GM20000 (cell line): Measurements from ENCODE around the gene KLF15.

ENCODE experiments used
- DNase-seq: peaks from one replicate; pipeline ENCODE4 v3.0.0; 2012; ENCODE audit warnings: low spot score
- TF ChIP-seq, protein P1 (sequence below): IDR thresholded peaks from 2 replicates; pipeline ENCODE4 v1.5.1; 2012; ENCODE audit warnings: mild to moderate bottlenecking, control low read depth; ENCODE audit errors: extremely low read depth, missing control alignments

KLF15 gene

DNA sequence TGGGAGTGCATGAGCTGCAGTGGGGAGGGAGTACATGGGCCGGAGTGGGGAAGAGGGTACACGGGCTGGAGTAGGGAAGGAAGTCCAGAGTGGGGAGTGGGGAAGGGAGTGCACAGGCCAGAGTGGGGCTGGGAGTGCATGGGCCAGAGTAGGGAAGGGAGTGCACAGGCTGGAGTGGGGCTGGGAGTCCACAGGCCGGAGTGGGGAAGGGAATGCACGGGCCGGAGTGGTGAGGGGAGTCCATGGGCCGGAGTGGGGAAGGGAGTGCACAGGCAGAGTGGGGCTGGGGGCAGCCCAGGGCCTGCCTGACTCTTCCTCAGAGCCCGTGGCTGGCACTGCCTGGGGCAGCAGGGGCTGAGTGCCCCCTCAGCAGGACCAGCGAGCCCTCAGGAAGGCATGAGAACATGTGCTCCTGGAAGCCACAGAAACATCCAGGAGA is 40.7 kb downstream of the KLF15 start:
- DNase-seq: no peak
- TF ChIP-seq, protein P1, sequence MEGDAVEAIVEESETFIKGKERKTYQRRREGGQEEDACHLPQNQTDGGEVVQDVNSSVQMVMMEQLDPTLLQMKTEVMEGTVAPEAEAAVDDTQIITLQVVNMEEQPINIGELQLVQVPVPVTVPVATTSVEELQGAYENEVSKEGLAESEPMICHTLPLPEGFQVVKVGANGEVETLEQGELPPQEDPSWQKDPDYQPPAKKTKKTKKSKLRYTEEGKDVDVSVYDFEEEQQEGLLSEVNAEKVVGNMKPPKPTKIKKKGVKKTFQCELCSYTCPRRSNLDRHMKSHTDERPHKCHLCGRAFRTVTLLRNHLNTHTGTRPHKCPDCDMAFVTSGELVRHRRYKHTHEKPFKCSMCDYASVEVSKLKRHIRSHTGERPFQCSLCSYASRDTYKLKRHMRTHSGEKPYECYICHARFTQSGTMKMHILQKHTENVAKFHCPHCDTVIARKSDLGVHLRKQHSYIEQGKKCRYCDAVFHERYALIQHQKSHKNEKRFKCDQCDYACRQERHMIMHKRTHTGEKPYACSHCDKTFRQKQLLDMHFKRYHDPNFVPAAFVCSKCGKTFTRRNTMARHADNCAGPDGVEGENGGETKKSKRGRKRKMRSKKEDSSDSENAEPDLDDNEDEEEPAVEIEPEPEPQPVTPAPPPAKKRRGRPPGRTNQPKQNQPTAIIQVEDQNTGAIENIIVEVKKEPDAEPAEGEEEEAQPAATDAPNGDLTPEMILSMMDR: no peak

DNA sequence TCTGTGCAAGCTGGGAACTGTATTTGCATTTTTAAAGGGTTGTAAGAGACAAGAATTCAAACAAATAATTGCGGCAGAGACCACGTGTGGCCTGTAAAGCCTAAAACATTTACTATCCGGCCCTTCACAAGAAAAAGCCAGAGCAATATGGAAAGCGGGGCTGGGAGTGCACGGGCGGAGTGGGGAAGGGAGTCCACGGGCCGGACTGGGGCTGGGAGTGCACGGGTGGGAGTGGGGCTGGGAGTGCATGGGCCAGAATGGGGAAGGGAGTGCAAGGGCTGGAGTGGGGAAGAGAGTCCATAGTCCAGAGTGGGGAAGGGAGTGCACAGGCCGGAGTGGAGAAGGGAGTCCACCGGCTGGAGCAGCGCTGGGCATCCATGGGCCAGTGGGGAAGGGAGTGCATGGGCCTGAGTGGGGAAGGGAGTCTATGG is 41.2 kb downstream of the KLF15 start:
- TF ChIP-seq, protein P1: no peak
- no peak for DNase-seq

DNA sequence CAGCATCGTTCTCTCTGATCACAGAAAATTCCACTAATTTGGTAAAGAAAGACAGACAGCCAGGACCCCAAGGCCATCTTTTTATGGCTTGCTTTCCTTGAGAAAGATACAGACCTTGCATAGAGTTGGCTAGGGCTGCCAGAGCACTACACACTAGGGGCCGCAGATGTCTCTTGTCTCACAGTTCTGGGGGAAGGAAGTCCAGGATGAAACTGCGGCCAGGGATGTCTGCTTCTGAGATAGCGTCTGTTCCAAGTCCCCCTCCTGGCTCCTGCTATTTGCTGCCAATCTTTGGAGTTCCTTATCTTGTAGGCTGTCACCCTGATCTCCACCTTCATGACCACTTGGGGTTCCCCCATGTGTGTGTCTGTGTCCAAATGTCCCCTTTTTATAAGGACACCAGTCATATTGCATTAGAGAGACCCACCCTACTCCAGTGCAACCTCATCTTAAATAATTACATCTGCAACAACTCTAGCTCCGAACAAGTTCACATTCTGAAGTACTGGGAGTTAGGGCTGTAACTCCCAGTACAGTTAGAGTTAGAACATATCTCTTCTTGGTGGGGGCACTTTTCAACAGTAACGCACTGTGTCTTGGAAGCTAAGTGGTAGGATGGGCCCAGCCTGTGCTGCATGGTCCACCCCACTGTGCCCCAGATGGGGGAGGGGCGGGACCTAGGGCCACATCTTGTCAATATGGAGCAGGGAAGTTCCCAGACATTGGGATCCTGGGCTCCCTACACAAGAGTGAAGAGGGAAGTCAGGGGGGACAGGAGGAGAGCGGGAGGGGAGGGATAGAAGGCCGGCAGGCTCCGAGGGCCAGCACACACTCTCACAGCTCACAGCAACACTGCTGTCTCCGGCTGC is 42.2 kb downstream of the KLF15 start:
- TF ChIP-seq, protein P1: no peak
- DNase-seq: no peak

DNA sequence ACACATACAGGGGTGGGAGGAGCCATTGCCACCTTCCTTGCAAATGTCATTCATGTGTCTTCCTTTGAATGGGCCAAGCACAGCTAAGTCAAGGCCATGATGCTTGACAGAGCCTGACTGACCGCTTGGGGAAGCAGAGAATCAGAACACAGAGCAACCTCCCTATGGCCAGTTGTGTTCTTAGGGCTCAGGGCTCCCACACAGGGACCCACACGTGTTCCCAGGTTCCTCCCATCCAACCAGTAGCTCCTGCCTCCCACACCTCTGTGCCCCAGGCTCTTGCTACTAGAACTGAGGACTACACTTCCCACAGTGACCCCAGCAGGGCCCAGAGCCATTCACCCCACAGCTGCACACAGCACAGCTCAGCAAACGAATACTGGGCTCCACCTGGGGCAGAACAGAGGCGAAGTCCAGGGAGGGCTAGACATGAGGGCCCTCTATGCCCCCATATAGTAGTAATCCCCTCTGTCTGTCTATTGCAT is 42.9 kb downstream of the KLF15 start:
- TF ChIP-seq, protein P1: no peak

DNA sequence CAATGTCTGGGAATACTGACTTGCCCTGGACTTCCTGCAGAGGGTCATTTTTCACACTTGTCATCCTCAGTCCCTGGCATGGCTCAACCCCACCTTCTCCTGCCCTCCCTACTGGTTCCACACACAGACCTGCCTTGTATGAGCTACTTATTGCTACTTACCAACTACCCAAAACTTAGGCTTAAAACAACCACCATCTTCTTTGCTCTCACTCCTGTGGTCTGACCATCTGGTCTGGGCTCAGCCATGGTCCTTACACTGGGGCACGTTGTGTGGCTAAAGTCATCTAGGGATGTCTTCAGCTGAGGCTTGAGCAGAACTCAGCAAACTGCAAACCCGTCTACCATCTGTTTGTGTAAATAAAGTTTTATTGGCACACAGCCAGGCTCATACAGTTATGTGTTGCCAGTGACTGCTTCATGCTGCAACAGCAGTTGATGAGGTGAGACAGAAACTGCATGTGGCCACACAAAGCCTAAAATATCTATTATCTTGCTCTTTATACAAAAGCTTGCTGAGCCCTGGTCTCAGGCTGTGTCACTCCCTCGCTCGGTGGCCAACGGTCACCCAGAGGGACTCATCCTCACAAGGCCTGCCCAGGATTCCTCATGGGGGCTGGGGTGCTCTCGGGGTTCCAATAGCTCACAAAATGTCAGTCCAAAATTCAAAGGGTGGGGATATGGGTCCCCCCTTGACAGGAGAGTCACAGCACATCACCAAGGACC is 43.5 kb downstream of the KLF15 start:
- no peak for DNase-seq
- TF ChIP-seq, protein P1: no peak

More for the DNA sequence above, 42.9 kb downstream of the KLF15 start:
- no peak for DNase-seq

DNA sequence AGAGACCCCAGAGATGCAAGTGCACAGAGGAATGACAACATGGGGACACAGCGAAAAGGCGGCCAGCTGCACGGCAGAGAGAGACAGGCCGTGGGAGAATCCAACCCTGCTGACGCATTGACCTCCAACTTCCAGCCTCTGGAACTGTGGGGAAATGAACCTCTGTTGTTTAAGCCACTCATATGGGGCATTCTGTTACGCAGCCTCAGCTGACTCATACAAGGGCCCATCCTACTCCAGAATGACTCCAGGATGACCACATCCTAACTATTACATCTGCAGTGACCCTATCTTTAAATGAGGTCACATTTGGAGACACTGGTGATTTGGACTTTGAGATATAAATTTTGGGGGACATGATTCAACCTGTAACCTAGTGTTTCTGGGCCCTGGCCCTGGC is 44.0 kb downstream of the KLF15 start:
- DNase-seq: no peak
- TF ChIP-seq, protein P1: no peak

DNA sequence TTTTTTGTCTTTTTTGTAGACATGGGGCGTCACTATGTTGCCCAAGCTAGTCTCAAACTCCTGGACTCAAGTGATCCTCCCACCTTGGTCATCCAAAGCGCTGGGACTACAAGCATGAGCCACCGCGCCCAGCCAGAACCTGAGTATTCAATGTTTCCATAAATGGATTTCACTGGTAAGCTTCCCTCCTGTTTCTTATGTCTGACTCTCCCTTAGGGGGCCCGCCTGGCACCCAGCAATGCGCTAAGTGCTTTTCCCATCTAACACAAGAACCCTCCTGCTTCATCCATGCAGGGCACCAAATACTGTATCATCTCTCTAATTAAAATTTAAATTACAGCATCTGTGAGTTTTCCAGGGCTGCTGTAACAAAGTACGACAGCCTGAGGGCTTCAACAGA is 44.9 kb downstream of the KLF15 start:
- TF ChIP-seq, protein P1: no peak
- DNase-seq: no peak
